Measurements from ENCODE around the gene FOXO1. TPM values are rescaled to one million over a fixed set of nuclear protein-coding genes. Genes with fewer than 3 reads are reported as not detected.

The FOXO1 gene
- total RNA-seq, 2 donors from 2014 or later = 15.7 to 26.4 TPM

GRCh38 chr13:40624986-40625385 lies 41.5 kb downstream of the FOXO1 start:
- intact Hi-C loops (cut with DNase I) = no loop called here

GRCh38 chr13:40624383-40624782 lies 42.1 kb downstream of the FOXO1 start:
- Histone ChIP-seq H3K36me3 (no peaks in the 10 kb centered on the region), H3K9ac (ENCODE audit: low read depth in 2 of 2, low read length in 2 of 2) (no peak overlapping the region), H3K27me3 (no peaks in the 10 kb centered on the region), H3K4me3 (no peak overlapping the region), H3K4me1 (no peaks in the 10 kb centered on the region), H3K9me3 (no peaks in the 10 kb centered on the region), H3K27ac (no peak overlapping the region)
- no peak for DNase-seq
- intact Hi-C loops (cut with DNase I) = no loop called here
- TF ChIP-seq, protein P1, sequence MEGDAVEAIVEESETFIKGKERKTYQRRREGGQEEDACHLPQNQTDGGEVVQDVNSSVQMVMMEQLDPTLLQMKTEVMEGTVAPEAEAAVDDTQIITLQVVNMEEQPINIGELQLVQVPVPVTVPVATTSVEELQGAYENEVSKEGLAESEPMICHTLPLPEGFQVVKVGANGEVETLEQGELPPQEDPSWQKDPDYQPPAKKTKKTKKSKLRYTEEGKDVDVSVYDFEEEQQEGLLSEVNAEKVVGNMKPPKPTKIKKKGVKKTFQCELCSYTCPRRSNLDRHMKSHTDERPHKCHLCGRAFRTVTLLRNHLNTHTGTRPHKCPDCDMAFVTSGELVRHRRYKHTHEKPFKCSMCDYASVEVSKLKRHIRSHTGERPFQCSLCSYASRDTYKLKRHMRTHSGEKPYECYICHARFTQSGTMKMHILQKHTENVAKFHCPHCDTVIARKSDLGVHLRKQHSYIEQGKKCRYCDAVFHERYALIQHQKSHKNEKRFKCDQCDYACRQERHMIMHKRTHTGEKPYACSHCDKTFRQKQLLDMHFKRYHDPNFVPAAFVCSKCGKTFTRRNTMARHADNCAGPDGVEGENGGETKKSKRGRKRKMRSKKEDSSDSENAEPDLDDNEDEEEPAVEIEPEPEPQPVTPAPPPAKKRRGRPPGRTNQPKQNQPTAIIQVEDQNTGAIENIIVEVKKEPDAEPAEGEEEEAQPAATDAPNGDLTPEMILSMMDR (IDR thresholded peaks at IDR 0.05) = no peak

More at GRCh38 chr13:40624986-40625385, 41.5 kb downstream of the FOXO1 start:
- H3K27me3 ChIP-seq = no peaks in the 10 kb centered on the region
- TF ChIP-seq, protein P1 (IDR thresholded peaks at IDR 0.05) = no peak
- no peaks in the 10 kb centered on the region for H3K4me1 ChIP-seq
- no peak overlapping the region for H3K4me3 ChIP-seq
- H3K9ac ChIP-seq (ENCODE audit: low read depth in 2 of 2, low read length in 2 of 2) = no peak overlapping the region
- no peaks in the 10 kb centered on the region for H3K9me3 ChIP-seq
- H3K27ac ChIP-seq = no peak overlapping the region
- no peak for DNase-seq
- H3K36me3 ChIP-seq = no peaks in the 10 kb centered on the region

DNA sequence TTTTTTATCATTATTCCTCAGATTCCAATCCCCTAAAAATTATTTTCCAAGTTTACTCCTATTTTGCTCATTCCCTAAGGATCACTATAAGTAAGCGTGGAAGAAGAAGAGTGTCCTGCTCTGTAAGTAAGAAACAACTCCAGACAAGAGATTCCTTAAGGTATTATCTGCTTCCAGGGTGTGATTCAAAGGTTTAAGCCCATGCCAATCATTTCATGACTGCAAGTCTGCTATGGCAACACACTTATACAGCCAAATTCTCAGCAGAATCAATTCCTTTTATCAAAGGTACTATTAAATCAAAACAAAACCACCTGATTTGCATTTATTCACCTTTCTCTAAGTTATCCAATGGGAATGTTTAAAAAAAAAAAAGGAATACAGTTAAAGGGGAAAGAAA lies 43.7 kb downstream of the FOXO1 start:
- DNase-seq = no peak
- TF ChIP-seq, protein P1 (IDR thresholded peaks at IDR 0.05) = no peak
- intact Hi-C loops (cut with DNase I) = no loop called here
- no peaks in the 10 kb centered on the region for H3K27me3 ChIP-seq
- H3K36me3 ChIP-seq = no peaks in the 10 kb centered on the region
- H3K4me3 ChIP-seq = no peak overlapping the region
- H3K9me3 ChIP-seq = no peaks in the 10 kb centered on the region
- H3K9ac ChIP-seq (ENCODE audit: low read depth in 2 of 2, low read length in 2 of 2) = no peak overlapping the region
- H3K4me1 ChIP-seq = no peaks in the 10 kb centered on the region
- H3K27ac ChIP-seq = no peak overlapping the region

GRCh38 chr13:40622246-40622645 lies 44.2 kb downstream of the FOXO1 start:
- Histone ChIP-seq H3K9me3 (no peaks in the 10 kb centered on the region), H3K4me3 (no peak overlapping the region), H3K27ac (no peak overlapping the region), H3K36me3 (no peaks in the 10 kb centered on the region), H3K27me3 (no peaks in the 10 kb centered on the region), H3K9ac (ENCODE audit: low read depth in 2 of 2, low read length in 2 of 2) (no peak overlapping the region), H3K4me1 (no peaks in the 10 kb centered on the region)
- no peak for DNase-seq
- TF ChIP-seq, protein P1 (IDR thresholded peaks at IDR 0.05) = no peak
- intact Hi-C loops (cut with DNase I) = no loop called here

DNA sequence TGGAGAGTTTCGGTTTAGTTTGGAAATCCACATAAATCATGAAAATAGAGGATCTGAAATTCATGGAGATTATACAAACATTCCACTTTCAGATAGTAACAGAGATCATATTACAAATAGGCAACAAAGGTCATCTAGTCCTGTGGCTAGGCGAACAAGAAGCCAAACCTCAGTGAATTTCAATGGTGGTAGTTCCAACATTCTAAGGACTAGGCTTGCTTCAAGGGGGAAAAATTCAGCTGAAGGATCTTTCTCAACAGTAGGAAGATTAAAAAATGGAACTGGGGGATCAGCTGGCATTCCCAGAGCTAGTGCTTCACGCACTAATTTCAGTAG lies 47.0 kb downstream of the FOXO1 start:
- TF ChIP-seq, protein P1 (IDR thresholded peaks at IDR 0.05) = no peak
- Histone ChIP-seq H3K27ac (no peak overlapping the region), H3K4me3 (no peak overlapping the region), H3K9me3 (no peaks in the 10 kb centered on the region), H3K4me1 (no peaks in the 10 kb centered on the region), H3K27me3 (no peaks in the 10 kb centered on the region), H3K9ac (ENCODE audit: low read depth in 2 of 2, low read length in 2 of 2) (no peak overlapping the region), H3K36me3 (no peaks in the 10 kb centered on the region)
- no peak for DNase-seq
- intact Hi-C loops (cut with DNase I) = no loop called here
